C4-2B (cell line): ENCODE data around the gene C22orf39.

Source experiments
- CTCF ChIP-seq: fragments of 450-650 bp; conservative IDR thresholded peaks from 2 replicates; pipeline ENCODE4 v1.5.1; 2017; ENCODE audit warnings: mild to moderate bottlenecking
- ZFX ChIP-seq: fragments of 450-650 bp; IDR thresholded peaks from 2 replicates; pipeline ENCODE4 v1.6.1; 2017

- TF ChIP-seq CTCF (no peak), ZFX (no peak)
Measured at GRCh38 chr22:19405133-19405532, 42.4 kb downstream of the C22orf39 start.
